Measurements from ENCODE around the gene ARRB1.
"Not testable (repeated sequence)": the region's sequence is repeated elsewhere in the genome, so short reads cannot be mapped to it uniquely, and the experiment has no call there.

The ARRB1 gene

DNA sequence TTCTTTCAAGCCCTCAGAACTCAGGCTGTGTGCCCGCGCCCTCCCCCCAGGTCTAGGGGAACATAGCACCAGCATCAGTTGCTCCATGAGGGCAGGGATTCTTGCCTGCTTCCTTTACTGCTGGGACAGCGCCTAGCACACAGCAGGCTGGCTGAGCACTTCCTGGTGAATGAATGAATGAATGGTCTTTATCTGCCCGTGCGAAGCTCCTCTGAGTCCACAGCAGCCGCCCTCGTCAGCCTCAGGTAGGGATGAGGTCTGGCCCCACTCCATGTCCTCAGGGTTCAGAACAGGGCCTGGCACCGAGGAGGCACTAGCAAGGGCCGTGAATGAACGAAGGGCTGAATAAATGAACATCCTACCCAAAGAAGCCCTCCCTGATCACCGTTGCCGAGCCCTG is 27.3 kb downstream of the ARRB1 start:
- no peak for DNase-seq (ENCODE audit: low read depth)

DNA sequence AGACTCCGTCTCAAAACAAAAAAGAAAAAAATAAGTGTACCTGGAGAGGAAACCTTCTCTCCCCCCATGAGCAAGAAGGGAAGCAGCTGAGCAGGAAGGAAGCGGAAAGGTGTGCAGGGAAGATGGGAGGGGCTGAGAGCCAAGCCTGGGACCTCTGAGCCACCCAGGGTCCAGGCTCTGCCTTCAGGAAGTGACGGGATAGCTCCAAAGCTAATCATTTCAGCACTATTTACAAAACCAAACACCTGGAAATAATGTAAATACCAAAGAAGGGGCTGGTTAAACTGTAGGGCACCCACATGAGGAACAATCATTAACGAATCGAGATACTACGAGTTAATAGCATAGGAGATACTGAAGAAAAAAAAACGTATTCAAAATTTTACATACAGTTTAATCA is 27.9 kb downstream of the ARRB1 start:
- DNase-seq (ENCODE audit: low read depth): no peak

DNA sequence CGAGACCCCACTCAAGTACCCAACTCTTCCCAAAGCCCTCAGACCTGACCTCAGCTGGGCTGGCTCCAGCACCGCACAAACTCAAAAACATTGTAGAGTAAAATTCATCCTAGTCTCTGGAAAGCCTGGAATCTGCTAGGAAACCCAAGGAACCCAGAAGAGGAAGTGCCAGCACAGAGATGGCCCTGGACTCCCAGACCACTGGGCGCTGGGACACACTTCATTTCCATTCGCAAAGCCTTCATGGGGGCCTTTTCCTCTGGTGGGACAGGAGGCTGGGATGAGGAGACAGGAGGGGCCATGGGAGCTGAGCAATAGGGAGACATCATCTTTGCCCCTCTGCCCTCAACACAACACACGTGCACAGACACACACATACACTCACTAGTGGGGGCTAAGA is 30.8 kb downstream of the ARRB1 start:
- no peak for DNase-seq (ENCODE audit: low read depth)

DNA sequence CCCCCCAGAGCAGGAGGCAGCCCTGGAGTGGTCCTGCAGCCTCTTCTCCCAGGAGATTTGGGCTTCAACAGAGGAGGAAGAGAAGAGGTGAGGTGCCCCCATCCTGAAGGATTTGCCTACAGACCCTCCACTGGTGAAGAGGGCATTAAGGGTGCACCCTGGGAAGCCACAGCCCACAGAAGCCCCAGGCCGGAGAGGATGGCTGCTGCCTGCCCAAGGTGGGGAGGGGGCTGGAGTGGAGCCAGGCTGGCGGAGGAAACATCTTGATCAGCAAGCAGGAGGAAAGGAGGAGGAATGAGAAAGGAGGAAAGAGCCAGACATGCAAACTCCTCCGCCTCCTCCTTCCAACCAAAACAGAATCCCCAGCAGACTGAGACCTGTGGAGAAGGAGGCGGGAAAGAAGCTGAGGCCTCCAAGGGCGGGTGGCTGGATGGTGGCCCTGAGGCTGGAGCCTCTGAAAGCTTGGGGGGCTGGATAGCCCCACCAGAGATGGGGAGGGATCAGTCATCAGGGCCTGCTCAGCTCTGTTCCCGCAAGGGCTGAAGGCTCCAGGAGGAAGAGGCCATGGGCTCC is 31.3 kb downstream of the ARRB1 start:
- no peak for DNase-seq (ENCODE audit: low read depth)

DNA sequence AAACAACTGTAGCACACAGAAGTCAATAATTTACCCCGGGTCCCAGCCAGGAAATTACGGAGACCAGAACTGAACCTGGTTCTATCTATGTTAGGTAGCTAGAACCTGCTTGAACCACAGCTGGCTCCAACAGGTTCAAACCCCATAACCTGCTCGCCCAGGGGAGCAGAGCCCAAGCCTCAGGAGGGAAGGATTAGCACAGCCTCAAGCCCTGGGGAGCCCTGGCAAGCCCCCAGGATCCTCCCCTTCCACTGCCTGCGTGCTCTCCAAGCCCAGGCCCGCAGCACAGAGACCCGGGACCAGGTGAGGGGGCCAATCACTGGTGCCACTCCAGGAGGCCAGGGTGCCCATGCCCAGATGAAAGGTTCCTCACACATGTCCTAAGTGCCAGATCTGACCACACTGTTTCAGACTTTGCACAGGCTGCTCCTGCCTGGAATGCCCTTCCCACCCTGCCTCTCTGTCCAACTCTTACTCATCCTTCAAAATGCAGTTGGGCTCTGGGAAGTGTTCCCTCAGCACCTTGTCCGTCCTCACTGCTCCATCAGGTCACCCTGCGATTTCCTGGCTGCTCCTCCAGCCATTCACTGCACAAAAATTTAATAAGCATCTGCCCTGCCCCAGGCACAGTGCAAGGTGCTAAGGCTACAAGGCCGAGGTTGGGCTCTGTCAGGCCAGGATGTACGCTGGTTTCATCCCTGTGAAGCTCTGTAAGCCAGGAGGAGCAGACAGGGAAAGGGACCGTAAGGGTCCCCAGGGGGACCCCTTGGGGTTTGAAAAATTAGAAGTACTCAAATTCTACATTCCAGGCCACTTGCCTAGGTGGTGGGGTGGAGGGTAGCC is 32.2 kb downstream of the ARRB1 start:
- DNase-seq (ENCODE audit: low read depth): no peak

DNA sequence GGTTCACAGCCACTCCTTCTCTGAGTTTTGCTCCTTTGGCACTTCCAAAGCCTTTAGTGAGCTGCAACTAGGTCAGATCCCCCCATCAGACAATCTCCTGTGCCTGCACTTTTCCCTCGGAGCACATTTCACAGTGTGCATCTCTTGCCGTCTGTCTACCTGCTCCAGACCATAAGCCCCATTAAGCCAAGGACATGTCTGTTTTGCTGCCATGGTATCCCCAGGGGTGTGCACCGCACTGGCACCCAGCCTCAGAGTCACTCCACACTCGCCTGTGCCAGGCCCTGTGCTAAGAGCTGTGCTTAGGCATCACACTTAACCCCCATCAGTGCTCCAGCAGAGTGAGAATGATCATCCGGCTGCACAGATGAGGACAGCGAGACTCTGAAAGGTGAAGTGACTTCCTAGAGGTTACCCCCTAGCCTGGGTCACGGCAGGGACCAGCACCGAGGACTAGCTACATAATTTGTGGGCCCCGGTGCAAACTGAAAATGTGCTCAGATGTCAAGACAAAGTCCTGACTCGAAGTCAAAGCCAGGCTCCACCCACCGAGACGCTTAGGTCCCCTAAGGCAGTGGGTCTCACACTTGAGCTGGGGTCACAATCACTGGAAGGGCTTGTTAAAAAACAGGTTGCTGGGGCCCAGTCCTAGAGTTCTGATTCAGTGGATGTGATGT is 33.9 kb downstream of the ARRB1 start:
- DNase-seq (ENCODE audit: low read depth): no peak

DNA sequence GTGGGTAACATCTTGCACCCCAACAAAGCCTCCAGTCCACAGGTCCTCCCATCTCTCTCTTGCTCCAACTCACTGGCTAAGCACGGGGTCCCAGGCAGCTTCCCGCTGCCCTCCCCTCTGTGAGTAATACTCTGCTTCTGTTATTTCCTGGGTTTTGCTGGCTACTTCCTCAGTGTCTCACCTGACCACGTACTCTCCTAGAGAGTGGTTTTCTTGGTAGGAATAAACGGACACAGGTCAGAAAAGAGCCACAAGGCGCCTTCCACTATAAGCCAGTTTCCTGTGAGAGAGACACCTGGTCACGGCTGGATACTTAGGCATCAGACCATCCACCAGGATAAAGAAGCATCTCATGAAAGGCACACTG is 36.0 kb downstream of the ARRB1 start:
- DNase-seq (ENCODE audit: low read depth): no peak

DNA sequence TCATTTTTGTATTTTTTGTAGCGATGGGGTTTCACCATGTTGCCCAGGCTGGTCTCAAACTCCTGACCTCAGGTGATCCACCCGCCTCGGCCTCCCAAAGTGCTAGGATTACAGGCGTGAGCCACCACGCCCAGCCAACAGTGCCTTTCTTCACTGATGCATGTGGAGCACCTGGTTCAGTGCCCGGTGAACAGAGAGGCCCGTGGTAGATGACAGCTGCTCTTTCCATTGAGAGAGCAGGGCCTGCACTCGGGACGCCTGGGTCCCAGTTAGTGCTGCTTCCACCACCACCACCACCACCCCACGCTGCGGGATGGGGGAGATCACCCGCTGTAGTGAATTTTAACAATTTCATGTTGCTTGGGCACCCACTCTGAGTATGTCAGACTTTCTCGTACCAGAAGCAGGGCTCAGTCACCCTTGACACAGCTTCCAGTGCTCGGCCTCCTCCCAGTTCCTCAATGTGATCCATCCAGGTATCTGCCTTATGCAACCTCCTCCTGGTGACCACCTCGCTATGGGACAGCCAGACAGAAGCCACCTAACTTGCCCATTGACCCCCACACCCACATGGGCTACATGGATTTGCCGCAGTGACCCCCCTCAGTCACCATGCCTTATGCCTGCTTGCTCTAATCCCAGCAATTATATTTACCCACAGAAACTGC is 36.6 kb downstream of the ARRB1 start:
- no peak for DNase-seq (ENCODE audit: low read depth)

DNA sequence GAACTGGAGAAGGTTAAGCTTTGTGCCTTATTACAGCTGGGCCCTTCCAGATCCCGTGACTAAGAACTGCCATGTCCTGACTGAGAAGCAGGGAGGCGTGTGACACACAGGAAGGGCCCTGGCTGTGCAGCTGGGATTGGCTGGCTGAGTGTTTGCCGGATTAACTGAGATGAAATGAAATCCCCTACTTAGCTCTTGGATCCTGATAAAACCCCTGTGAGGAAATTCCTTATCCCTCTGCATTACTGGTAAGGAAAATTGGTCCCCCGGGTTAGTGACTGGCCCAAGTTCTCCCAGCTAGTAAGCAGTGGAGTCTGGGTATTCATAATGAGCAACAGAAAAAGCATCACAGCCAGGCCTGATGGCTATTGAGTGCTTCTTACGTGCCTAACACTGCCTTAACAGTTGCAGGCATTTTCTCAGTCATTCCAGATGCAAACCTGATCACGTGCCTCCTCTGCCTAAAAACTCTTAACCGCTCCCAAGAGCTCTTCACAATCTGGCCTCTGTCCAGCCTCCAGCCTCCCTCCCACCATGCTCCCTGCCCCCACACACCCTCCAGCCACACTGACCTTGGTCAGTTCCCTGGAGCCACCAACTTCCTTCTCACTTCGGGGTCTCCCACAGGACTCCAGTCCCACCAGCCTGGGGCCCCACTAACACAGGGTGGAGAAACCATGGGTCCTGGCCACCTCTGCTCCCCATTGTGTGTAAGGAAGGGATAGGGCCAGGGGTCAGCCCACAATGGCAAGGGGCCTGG is 37.8 kb downstream of the ARRB1 start:
- DNase-seq (ENCODE audit: low read depth): no peak

DNA sequence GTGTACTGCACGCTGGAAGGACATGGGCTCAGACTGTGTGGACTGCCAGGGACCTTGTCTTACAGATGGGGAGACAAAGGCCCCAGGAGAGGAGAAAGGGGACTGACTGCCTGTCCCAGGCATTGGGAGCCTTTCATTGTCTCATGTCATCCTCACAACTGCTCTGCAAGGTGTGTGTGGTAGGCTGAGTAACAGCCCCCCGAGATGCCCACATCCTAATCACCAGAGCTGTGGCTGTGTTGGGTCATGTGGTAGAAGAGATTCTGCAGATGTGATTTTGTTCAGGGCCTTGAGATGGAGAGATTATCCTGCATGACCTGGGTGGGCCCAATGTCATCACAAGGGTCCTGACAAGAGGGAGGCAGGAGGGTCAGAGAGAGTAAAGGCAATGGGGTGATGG is 39.1 kb downstream of the ARRB1 start:
- DNase-seq (ENCODE audit: low read depth): no peak

DNA sequence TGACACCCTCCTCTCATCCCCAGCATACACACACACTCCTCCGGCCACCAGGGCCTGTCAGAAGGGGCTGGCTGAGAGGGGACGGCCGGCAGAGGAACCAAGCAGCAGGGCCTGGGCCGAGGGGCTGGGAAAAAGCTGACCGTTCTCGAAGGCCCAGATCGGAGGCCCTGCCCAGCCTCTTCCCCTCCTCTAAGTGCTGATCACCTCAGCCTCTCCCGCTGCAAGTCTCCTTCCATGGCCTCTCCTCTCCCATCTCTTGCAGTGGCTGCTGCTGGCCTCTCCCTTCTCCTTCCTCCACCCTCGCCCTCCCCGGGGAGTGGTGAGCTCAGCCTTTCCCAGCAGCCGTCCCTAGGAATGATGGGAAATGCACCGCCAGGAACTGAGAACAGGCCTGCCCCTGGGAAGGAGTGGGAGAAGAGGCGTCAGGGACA is 39.6 kb downstream of the ARRB1 start:
- no peak for DNase-seq (ENCODE audit: low read depth)

DNA sequence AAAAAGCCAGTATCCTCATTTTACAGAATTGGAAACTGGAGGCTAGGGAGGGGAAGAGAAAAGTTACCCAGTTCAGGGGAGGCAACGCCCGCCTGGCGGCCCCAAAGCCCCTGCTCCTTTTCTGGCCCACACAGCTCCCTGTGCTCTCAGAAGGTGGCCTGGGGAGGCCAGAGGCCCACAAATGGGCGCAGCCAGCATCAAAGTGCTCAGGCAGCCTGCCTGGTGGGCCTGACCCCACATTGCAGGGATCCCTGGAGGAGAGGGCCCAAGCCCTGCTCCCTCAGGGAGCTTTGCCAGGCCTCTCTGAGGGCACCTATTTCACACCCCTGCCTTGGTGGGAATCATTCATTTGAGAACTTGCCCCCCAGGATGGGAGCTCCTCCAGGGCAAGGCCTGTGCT is 42.5 kb downstream of the ARRB1 start:
- no peak for DNase-seq (ENCODE audit: low read depth)

DNA sequence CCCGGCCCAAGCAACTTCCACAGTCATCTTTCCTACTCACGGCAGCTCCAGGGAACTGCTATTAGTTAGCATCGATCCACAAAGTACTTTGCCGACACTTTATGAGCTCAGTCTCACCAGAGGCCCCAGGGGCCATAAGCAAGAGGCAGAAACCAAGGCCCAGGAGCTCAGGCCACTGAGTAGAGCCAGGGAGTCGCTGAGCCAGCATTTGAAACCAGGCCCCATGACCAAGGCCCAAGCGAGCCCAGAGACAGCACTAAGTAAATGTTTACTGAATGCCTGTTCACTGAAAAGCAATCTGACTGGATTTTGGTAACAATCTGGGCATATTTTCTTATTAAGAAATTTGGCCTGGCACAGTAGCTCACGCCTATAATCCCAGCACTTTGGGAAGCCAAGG is 43.3 kb downstream of the ARRB1 start:
- DNase-seq (ENCODE audit: low read depth): no peak

DNA sequence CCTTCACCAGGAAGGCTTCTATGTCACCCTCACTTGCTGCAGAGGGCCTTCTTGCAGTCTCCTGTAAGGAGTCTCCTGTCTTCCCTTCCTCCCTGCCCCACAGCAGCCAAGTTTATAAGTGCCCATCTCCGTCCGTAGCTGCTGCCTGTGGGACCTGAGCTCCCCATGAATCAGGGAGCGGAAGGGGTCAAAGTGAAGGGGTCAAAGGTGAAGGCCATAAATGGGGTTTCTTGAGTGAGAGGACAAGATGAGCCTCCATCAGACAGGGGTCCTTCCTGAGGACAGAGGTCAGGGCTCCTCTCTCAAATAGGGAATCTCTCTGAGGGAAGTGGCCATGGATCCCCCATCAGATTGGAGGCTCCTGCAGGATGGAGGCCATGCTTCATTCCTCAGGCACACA is 44.4 kb downstream of the ARRB1 start:
- no peak for DNase-seq (ENCODE audit: low read depth)

DNA sequence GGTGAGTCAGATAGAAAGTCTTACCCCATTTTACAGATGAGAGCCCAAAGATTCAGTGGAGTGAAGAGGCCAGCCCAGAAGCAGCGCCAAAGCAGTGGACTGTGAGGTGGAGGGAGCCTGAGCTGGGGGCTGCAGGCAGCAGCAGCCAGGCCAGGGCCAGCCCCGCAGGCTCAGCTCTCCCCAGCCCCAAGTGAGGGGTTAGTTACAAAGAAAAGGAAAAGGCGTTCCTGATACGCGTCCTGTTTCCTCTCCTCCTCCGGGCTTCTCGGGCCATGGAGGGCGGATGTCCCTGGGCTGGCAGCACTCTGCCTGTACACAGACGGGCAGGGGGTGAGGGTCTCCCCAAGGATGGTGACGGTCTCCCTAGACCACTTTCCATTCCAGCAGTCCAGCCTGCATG is 44.9 kb downstream of the ARRB1 start:
- DNase-seq (ENCODE audit: low read depth): no peak

DNA sequence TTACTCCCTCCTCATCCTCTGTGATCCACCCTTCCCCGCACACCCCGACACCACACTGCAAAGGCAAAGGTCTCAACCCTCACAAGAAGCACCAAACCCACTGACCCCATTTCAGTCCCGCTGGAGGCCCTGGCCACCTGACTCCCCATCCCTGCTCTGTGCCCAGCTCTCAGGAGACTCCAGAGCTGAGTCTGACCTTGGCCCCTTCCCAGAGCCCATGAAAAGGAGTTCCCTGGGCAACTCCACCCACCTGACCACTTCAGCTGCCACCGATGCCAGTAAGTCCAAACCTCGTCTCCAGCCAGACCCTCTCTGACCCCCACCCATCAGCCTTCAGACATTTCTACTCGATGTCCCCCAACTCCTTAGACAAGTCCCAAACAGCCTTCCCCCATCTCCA is 45.5 kb downstream of the ARRB1 start:
- no peak for DNase-seq (ENCODE audit: low read depth)

DNA sequence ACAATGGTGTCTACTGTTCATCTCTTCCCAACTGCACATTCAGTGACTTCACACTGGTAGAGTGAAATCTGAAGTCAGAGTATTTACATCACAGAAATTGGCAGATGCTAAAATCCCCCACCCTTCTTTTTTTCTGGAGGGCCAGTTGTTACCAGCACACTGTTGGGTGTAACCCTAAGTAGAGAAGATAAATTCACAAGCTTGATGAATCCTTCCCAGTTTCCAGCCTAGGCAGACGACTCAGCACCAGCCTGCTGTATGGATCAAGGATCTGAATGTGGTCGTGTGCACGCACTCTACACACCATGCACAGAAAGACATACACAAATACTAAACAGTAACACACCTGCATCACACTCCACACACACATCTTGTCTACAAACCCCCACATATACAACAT is 46.0 kb downstream of the ARRB1 start:
- DNase-seq (ENCODE audit: low read depth): no peak

DNA sequence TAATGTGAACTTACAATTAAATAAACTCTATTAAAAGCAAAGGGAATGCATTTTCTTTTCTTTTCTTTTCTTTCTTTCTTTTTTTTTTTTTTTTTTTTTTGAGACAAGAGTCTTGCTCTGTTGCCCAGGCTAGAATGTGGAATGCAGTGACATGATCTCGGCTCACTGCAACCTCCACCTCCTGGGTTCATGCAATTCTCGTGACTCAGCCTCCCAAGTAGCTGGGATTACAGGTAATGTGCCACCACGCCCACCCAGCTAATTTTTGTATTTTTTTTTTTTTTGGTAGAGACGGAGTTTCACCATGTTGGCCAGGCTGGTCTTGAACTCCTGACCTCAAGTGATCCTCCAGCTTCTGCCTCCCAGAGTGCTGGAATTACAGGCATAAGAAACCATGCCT is 46.5 kb downstream of the ARRB1 start:
- DNase-seq (ENCODE audit: low read depth): not testable (repeated sequence)

DNA sequence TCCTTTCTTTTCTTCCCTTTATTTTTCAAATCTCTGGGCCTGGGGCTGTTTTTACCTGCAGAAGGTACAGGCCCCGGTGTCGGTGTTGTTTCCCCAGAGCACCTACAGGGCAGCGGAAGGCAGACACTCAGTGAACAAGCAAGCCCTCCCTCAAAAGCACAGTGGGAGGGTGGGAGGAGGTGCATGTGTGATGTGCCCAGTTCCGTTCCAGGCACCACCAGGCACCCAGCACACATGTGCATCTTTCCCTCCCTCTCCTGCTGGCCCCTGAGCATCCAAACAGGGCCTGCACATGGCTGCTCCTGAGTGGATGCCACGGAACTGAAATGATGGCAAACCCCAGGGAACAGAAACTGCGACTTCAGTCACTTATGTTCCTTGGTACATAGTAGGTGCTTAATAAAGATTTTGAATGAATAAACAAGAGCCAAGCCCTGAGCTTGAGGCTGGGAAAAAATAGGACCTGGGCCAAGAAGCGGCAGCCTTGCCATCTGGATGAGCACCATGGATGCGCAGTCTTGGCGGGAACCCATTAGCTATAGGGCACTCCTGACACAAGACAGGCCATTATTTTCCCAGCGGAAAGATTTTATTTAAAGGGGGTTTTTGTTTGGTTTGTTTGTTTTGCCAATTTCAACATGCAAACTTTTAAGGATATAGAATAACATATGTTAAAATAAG is 47.8 kb downstream of the ARRB1 start:
- no peak for DNase-seq (ENCODE audit: low read depth)

DNA sequence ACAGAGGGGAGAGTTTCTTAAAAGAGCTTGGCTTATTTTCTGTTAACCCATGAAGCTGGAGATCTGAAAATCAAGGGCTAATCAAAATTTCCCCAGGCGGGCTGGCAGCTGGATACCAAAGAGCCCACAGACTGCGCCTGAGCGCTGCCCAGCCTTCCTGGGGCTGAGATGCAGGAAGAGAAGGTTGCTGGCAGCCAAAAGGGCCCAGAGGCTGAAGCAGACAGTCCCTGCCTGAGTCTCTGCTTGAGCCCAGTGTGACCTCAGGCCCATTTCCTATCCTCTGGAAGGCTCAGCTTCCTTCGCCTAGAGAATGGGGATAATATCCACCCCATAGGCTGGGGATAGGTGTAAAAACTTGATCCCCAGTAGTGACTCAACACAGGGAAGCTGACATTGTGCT is 49.1 kb downstream of the ARRB1 start:
- DNase-seq (ENCODE audit: low read depth): no peak

DNA sequence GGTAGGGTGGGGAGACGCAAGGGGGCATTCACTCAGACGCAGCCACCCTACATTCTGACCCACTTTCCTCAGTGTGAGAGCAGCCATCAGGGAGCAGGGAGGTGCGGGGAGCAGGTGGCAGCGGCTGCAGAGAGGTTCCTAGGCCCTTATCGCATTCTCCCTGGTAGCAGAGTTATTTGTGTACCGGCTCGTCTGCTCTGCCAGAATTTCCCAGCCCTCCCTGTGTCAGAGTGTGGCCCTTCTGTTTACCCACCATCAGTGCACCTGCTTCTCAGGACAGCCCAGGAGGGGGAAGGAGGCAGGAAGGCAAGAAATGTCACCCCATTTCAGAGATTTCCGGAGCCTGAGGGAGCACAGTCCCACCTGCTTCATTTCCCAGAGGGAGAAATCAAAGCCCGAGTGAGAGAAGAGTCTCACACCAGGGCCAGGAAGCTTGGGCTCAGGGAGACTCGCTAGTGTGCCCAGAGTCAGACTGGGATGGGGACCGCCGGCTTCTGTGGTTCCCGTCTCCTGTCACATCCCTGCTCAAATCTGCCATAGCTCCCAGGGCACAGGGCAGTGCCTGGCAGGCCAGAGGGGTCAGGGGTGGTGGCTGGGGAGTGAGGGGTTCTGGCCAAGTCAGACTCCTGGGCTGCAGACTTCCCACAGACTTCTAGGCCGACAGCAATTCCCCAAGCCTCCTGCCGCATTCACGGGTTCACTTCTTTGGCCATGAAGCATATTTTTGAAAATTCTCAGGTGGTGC is 49.7 kb downstream of the ARRB1 start:
- DNase-seq (ENCODE audit: low read depth): no peak

Measured in T follicular helper cell (primary cell).